ENCODE measurements around the gene CACNA1I.

- no peak for TF ChIP-seq CTCF (IDR thresholded peaks at IDR 0.05)
- TF ChIP-seq EZH2phosphoT487 (IDR thresholded peaks at IDR 0.05): no peak
- TF ChIP-seq EZH2 (IDR thresholded peaks at IDR 0.05): no peak
Observed at GRCh38 chr22:39738746-39739145, 168.2 kb downstream of the CACNA1I start.
